K562 (cell line): Measurements from ENCODE around the gene PTGES3.

Source experiments
- ASH1L ChIP-seq: fragments of 450-650 bp; IDR thresholded peaks from 2 replicates; pipeline ENCODE4 v1.6.1; 2018; ENCODE audit warnings: borderline replicate concordance, mild to moderate bottlenecking, low read depth; ENCODE audit not compliant: partially characterized antibody
- ELF1 ChIP-seq: fragments of 200-800 bp; sonication (Bioruptor generic); IDR thresholded peaks from 2 replicates; pipeline ENCODE4 v1.6.1; 2016; ENCODE audit warnings: missing genetic modification characterization, missing compliant biosample characterization
- EZH2 ChIP-seq: IDR thresholded peaks from 2 replicates; pipeline ENCODE4 v1.6.1; 2012; ENCODE audit warnings: low read depth, mild to moderate bottlenecking, inconsistent platforms, low read length, borderline replicate concordance
- NR3C1 ChIP-seq: sonication (generic); formaldehyde crosslinking; IDR thresholded peaks from 2 replicates; pipeline ENCODE4 v1.8.1; 2022; ENCODE audit warnings: missing genetic modification reagents
- POLR2A ChIP-seq: fragments of 450-650 bp; conservative IDR thresholded peaks from 2 replicates; pipeline ENCODE4 v1.6.1; 2016
- POLR2AphosphoS5 ChIP-seq: IDR thresholded peaks from 2 replicates; pipeline ENCODE4 v1.6.1; 2011; ENCODE audit warnings: mild to moderate bottlenecking, low read depth, low read length, moderate library complexity; ENCODE audit not compliant: control insufficient read depth, insufficient read depth
- ZC3H11A ChIP-seq: IDR thresholded peaks from 2 replicates; pipeline ENCODE4 v1.6.1; 2012; ENCODE audit warnings: low read depth, low read length, improper control_type of control experiment
- TF ChIP-seq, protein P1 (sequence below), 3 experiments: IDR thresholded peaks in 2 of 3; conservative IDR thresholded peaks in 1 of 3; 2 replicates each; pipeline ENCODE4 v1.5.1; 2011 to 2012; ENCODE audit warnings: low read length in 3 of 3, mild to moderate bottlenecking in 3 of 3, control low read depth in 2 of 3, improper control_type of control experiment in 1 of 3, inconsistent platforms in 1 of 3, low read depth in 1 of 3, mixed read lengths in 1 of 3, moderate library complexity in 1 of 3; ENCODE audit not compliant: insufficient read depth in 2 of 3
- TF ChIP-seq, protein P2 (sequence below): fragments of 250-450 bp; sonication (Bioruptor Pico); IDR thresholded peaks from 2 replicates; pipeline ENCODE4 v1.8.0; 2021; ENCODE audit warnings: moderate library complexity, mild to moderate bottlenecking, inconsistent platforms
- TF ChIP-seq, protein P3 (sequence below): sonication (generic); formaldehyde crosslinking; IDR thresholded peaks from 2 replicates; pipeline ENCODE4 v1.8.1; 2022; ENCODE audit warnings: missing genetic modification reagents
- TF ChIP-seq, protein P4 (sequence below): fragments of 450-650 bp; IDR thresholded peaks from 2 replicates; pipeline ENCODE4 v1.6.1; 2016; ENCODE audit warnings: mild to moderate bottlenecking
- TF ChIP-seq, protein P5 (sequence below): fragments of 450-650 bp; formaldehyde crosslinking; IDR thresholded peaks from 2 replicates; pipeline ENCODE4 v1.4.0; 2020; ENCODE audit warnings: mild to moderate bottlenecking, moderate library complexity

DNA sequence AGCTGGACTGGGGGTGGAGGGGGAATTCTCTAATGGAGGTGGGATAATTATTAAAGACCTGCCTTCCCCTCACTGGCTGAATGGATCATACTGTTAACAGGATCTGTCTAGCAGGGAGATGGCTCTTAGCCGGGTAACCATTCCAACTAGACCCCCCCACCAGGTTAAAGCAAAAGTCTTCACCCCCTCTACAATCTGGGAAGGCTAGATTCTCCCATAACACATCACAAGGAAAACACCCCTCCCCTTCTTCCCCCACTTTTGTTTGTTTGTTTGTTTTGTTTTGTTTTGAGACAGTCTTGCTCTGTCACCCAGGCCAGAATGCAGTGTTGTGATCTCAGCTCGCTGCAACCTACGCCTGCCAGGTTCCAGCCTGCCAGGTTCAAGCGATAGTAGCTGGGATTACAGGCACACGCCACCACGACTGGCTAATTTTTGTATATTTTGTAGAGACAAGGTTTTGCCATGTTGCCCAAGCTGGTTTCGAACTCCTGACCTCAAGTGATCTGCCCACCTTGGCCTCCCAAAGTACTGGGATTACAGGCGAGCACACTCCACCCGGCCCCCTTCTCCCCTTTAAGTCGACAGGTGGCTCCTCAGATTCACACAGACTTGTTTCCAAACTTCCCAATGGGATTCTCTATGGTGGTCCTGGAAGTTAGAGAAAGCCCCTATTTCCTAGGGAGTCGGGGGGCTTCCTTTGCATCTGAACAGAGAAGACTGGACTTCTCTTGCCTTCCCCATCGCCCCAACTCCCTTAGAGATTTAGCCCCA is 54.4 kb downstream of the PTGES3 start:
- TF ChIP-seq, protein P1, sequence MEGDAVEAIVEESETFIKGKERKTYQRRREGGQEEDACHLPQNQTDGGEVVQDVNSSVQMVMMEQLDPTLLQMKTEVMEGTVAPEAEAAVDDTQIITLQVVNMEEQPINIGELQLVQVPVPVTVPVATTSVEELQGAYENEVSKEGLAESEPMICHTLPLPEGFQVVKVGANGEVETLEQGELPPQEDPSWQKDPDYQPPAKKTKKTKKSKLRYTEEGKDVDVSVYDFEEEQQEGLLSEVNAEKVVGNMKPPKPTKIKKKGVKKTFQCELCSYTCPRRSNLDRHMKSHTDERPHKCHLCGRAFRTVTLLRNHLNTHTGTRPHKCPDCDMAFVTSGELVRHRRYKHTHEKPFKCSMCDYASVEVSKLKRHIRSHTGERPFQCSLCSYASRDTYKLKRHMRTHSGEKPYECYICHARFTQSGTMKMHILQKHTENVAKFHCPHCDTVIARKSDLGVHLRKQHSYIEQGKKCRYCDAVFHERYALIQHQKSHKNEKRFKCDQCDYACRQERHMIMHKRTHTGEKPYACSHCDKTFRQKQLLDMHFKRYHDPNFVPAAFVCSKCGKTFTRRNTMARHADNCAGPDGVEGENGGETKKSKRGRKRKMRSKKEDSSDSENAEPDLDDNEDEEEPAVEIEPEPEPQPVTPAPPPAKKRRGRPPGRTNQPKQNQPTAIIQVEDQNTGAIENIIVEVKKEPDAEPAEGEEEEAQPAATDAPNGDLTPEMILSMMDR (IDR thresholded peaks at IDR 0.05 in 2 of 3, conservative IDR thresholded peaks at IDR 0.05 in 1 of 3; ENCODE audit: insufficient read depth in 2 of 3, low read depth in 1 of 3, low read length in 3 of 3) = no peak
- TF ChIP-seq ASH1L = no peak
- no peak for TF ChIP-seq NR3C1
- TF ChIP-seq ELF1 (tag) = no peak
- no peak for TF ChIP-seq EZH2
- TF ChIP-seq, protein P2, sequence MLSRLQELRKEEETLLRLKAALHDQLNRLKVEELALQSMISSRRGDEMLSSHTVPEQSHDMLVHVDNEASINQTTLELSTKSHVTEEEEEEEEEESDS = no peak
- TF ChIP-seq ZC3H11A = no peak
- no peak for TF ChIP-seq POLR2AphosphoS5
- TF ChIP-seq, protein P3, sequence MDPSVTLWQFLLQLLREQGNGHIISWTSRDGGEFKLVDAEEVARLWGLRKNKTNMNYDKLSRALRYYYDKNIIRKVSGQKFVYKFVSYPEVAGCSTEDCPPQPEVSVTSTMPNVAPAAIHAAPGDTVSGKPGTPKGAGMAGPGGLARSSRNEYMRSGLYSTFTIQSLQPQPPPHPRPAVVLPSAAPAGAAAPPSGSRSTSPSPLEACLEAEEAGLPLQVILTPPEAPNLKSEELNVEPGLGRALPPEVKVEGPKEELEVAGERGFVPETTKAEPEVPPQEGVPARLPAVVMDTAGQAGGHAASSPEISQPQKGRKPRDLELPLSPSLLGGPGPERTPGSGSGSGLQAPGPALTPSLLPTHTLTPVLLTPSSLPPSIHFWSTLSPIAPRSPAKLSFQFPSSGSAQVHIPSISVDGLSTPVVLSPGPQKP = no peak
- TF ChIP-seq, protein P4, sequence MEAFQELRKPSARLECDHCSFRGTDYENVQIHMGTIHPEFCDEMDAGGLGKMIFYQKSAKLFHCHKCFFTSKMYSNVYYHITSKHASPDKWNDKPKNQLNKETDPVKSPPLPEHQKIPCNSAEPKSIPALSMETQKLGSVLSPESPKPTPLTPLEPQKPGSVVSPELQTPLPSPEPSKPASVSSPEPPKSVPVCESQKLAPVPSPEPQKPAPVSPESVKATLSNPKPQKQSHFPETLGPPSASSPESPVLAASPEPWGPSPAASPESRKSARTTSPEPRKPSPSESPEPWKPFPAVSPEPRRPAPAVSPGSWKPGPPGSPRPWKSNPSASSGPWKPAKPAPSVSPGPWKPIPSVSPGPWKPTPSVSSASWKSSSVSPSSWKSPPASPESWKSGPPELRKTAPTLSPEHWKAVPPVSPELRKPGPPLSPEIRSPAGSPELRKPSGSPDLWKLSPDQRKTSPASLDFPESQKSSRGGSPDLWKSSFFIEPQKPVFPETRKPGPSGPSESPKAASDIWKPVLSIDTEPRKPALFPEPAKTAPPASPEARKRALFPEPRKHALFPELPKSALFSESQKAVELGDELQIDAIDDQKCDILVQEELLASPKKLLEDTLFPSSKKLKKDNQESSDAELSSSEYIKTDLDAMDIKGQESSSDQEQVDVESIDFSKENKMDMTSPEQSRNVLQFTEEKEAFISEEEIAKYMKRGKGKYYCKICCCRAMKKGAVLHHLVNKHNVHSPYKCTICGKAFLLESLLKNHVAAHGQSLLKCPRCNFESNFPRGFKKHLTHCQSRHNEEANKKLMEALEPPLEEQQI = no peak
- no peak for TF ChIP-seq POLR2A
- TF ChIP-seq, protein P5, sequence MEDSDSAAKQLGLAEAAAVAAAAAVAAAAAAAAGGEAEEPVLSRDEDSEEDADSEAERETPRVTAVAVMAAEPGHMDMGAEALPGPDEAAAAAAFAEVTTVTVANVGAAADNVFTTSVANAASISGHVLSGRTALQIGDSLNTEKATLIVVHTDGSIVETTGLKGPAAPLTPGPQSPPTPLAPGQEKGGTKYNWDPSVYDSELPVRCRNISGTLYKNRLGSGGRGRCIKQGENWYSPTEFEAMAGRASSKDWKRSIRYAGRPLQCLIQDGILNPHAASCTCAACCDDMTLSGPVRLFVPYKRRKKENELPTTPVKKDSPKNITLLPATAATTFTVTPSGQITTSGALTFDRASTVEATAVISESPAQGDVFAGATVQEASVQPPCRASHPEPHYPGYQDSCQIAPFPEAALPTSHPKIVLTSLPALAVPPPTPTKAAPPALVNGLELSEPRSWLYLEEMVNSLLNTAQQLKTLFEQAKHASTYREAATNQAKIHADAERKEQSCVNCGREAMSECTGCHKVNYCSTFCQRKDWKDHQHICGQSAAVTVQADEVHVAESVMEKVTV (CRISPR knock-in tag) = no peak
